Measurements from ENCODE around the gene EFHC1. TPM values are rescaled to one million over a fixed set of nuclear protein-coding genes. Genes with fewer than 3 reads are reported as not detected.

The EFHC1 gene
- total and polyA plus RNA-seq, 2 of the 13 experiments (the other 11 are each of a cell fraction or from before 2014, with no cell fraction given), result 23.4 to 29.5 TPM

DNA sequence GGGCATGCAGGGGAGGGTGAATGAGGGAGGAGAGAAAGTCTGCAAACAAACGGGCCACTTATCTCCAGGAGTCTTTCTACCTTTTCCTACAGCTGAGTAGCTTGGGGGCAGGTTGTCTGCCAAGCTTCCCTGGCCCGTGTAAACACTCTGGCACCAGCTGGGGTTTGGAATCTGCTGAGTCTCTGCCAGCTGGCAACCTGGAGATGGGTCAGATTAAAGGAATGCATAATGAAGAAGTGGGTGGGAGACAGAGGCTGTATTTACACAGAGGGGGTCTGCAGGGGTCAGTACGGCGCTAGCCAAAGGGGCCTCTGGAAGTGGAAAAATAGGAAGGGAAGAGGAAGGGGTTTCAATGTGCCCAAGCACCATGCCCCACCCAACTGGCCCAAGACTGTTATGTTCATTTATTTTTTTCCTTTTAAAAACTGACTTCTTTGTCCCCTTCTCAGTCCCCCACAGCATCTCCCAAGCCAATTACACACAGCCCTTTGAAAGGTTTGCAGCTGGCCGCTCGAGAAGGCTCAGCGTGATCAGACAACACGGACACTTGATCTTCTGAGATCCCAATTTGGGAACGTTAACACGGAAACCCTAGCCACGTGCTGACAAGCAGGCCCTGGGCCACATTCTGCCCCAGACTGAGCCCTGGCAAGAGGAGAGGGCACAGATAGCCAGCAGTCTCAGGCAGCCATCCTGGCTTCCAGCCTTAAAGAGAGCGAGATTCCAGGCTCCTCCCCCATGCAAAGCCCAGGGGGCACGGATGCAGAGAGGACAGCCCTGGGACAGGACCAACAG, 131.5 kb downstream of the EFHC1 start (continued):
- TF ChIP-seq, protein P1, sequence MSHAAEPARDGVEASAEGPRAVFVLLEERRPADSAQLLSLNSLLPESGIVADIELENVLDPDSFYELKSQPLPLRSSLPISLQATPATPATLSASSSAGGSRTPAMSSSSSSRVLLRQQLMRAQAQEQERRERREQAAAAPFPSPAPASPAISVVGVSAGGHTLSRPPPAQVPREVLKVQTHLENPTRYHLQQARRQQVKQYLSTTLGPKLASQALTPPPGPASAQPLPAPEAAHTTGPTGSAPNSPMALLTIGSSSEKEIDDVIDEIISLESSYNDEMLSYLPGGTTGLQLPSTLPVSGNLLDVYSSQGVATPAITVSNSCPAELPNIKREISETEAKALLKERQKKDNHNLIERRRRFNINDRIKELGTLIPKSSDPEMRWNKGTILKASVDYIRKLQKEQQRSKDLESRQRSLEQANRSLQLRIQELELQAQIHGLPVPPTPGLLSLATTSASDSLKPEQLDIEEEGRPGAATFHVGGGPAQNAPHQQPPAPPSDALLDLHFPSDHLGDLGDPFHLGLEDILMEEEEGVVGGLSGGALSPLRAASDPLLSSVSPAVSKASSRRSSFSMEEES (CRISPR knock-in tag; IDR thresholded peaks at IDR 0.05), result no peak
- TF ChIP-seq, protein P2, sequence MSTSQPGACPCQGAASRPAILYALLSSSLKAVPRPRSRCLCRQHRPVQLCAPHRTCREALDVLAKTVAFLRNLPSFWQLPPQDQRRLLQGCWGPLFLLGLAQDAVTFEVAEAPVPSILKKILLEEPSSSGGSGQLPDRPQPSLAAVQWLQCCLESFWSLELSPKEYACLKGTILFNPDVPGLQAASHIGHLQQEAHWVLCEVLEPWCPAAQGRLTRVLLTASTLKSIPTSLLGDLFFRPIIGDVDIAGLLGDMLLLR (CRISPR knock-in tag; IDR thresholded peaks at IDR 0.05), result no peak
- TF ChIP-seq ZNF883 (CRISPR knock-in tag; IDR thresholded peaks at IDR 0.05; ENCODE audit: not compliant biosample characterization) (no peak), ZNF124 (CRISPR knock-in tag; IDR thresholded peaks at IDR 0.05) (no peak), ZFP36 (IDR thresholded peaks at IDR 0.05; ENCODE audit: borderline replicate concordance, low read depth, low read length, partially characterized antibody) (no peak), XBP1 (CRISPR knock-in tag; IDR thresholded peaks at IDR 0.05) (no peak), ETV6 (CRISPR knock-in tag; conservative IDR thresholded peaks at IDR 0.05) (no peak), SAFB2 (CRISPR knock-in tag; IDR thresholded peaks at IDR 0.05; ENCODE audit: borderline replicate concordance, low read depth) (no peak), DNMT1 (CRISPR knock-in tag; IDR thresholded peaks at IDR 0.05) (no peak), EHMT2 (IDR thresholded peaks at IDR 0.05; ENCODE audit: borderline replicate concordance, low read depth, low read length) (no peak), ISX (CRISPR knock-in tag; conservative IDR thresholded peaks at IDR 0.05) (no peak), KLF12 (CRISPR knock-in tag; IDR thresholded peaks at IDR 0.05; ENCODE audit: borderline replicate concordance) (no peak), ZNF451 (CRISPR knock-in tag; IDR thresholded peaks at IDR 0.05) (no peak), ARID2 (CRISPR knock-in tag; IDR thresholded peaks at IDR 0.05; ENCODE audit: borderline replicate concordance) (no peak), ZNF17 (CRISPR knock-in tag; IDR thresholded peaks at IDR 0.05) (no peak), ZNF598 (CRISPR knock-in tag; IDR thresholded peaks at IDR 0.05; ENCODE audit: borderline replicate concordance) (no peak)
- TF ChIP-seq, protein P3, sequence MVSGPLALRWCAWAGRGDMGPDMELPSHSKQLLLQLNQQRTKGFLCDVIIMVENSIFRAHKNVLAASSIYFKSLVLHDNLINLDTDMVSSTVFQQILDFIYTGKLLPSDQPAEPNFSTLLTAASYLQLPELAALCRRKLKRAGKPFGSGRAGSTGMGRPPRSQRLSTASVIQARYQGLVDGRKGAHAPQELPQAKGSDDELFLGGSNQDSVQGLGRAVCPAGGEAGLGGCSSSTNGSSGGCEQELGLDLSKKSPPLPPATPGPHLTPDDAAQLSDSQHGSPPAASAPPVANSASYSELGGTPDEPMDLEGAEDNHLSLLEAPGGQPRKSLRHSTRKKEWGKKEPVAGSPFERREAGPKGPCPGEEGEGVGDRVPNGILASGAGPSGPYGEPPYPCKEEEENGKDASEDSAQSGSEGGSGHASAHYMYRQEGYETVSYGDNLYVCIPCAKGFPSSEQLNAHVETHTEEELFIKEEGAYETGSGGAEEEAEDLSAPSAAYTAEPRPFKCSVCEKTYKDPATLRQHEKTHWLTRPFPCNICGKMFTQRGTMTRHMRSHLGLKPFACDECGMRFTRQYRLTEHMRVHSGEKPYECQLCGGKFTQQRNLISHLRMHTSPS (CRISPR knock-in tag; IDR thresholded peaks at IDR 0.05; ENCODE audit: low read depth), result peak; percentile 83
- TF ChIP-seq, protein P4, sequence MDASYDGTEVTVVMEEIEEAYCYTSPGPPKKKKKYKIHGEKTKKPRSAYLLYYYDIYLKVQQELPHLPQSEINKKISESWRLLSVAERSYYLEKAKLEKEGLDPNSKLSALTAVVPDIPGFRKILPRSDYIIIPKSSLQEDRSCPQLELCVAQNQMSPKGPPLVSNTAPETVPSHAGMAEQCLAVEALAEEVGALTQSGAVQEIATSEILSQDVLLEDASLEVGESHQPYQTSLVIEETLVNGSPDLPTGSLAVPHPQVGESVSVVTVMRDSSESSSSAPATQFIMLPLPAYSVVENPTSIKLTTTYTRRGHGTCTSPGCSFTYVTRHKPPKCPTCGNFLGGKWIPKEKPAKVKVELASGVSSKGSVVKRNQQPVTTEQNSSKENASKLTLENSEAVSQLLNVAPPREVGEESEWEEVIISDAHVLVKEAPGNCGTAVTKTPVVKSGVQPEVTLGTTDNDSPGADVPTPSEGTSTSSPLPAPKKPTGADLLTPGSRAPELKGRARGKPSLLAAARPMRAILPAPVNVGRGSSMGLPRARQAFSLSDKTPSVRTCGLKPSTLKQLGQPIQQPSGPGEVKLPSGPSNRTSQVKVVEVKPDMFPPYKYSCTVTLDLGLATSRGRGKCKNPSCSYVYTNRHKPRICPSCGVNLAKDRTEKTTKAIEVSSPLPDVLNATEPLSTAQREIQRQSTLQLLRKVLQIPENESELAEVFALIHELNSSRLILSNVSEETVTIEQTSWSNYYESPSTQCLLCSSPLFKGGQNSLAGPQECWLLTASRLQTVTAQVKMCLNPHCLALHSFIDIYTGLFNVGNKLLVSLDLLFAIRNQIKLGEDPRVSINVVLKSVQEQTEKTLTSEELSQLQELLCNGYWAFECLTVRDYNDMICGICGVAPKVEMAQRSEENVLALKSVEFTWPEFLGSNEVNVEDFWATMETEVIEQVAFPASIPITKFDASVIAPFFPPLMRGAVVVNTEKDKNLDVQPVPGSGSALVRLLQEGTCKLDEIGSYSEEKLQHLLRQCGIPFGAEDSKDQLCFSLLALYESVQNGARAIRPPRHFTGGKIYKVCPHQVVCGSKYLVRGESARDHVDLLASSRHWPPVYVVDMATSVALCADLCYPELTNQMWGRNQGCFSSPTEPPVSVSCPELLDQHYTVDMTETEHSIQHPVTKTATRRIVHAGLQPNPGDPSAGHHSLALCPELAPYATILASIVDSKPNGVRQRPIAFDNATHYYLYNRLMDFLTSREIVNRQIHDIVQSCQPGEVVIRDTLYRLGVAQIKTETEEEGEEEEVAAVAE (CRISPR knock-in tag; IDR thresholded peaks at IDR 0.05; ENCODE audit: borderline replicate concordance), result no peak
- TF ChIP-seq, protein P5, sequence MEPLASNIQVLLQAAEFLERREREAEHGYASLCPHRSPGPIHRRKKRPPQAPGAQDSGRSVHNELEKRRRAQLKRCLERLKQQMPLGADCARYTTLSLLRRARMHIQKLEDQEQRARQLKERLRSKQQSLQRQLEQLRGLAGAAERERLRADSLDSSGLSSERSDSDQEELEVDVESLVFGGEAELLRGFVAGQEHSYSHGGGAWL (CRISPR knock-in tag; IDR thresholded peaks at IDR 0.05), result no peak
